HG03432 (cell line): ENCODE results near the gene C2CD4C.
"Not testable (repeated sequence)": the region's sequence is repeated elsewhere in the genome, so short reads cannot be mapped to it uniquely, and the experiment has no call there.

Source experiments
- ATAC-seq: cut with Tn5 transposase; IDR thresholded peaks from one replicate; pipeline ENCODE4 v1.9.1; 2021; ENCODE audit warnings: mild to moderate bottlenecking, moderate library complexity; ENCODE audit not compliant: unreplicated experiment

Gene C2CD4C, protein sequence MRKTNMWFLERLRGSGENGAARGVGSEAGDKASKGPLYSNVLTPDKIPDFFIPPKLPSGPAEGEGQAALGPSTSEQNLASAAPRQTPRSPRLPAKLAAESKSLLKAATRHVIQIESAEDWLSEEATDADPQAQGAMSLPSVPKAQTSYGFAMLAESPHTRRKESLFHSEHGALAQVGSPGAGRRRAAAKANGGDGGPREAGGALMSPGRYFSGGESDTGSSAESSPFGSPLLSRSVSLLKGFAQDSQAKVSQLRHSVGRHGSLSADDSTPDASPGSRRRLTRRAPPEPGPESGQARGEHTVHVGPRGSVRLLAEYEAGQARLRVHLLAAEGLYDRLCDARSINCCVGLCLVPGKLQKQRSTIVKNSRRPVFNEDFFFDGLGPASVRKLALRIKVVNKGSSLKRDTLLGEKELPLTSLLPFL

DNA sequence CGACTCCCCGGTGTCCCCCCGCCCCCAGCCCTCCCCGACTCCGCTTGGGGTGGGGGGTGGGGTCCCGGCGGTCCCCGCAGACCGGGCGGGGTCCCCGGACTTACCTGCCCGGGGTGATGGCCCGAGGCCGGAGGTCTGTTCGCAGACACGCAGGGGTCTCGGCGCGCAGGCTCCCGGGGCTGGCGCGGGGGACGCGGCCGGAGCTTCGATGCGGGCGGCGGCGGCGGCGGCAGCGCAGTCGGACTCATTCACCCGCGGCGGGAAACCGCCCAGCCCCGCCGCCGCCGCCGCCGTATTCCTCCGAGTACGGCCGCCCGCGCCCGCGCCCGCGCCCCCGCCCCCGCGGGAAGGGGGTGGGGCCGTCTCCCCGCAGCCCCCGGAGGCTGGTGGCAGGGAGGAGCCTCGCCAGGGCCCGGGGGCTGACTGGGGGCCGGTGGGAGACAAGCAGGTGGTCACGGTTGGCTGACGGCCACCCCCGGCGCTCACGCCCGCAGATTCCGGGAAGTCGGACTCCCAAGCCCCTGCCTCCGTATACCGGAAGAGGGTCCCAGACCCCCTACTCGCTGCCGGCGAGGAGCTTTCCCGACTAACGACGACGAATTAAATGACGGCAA lies at the start of gene C2CD4C:
C2CD4C (minus strand) TSS at position 246 of the 614 bp plus-strand sequence. CDS start 786 bp downstream, outside the sequence.
- ATAC-seq: no peak

DNA sequence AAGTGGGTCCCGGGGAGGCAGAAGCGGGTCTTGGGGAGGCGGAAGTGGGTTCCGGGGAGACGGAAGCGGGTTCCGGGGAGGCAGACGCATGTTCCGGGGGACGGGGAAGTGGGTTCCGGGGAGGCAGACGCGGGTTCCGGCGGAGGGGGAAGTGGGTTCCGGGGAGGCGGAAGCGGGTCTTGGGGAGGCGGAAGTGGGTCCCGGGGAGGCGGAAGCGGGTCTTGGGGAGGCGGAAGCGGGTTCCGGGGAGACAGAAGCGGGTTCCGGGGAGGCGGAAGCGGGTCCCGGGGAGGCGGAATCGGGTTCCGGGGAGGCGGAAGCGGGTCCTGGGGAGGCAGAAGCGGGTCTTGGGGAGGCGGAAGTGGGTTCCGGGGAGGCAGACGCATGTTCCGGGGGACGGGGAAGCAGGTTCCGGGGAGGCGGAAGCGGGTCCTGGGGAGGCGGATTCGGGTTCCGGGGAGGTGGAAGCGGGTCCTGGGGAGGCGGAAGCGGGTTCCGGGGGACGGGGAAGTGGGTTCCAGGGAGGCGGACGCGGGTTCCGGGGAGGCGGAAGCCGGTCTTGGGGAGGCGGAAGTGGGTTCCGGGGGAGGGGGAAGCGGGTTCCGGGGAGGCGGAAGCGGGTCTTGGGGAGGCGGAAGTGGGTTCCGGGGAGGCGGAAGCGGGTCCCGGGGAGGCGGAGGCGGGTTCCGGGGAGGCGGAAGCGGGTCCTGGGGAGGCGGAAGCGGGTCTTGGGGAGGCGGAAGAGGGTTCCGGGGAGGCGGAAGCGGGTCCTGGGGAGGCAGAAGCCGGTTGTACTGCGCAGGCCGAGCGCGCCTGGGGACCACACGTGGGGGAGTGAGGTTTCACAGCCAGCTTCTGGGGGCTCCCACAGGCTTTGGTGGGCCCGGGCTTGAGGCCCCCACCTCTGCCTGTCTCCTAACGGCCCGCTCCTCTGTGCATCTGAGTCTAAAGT lies 49.4 kb upstream of the C2CD4C start:
- ATAC-seq: no peak

DNA sequence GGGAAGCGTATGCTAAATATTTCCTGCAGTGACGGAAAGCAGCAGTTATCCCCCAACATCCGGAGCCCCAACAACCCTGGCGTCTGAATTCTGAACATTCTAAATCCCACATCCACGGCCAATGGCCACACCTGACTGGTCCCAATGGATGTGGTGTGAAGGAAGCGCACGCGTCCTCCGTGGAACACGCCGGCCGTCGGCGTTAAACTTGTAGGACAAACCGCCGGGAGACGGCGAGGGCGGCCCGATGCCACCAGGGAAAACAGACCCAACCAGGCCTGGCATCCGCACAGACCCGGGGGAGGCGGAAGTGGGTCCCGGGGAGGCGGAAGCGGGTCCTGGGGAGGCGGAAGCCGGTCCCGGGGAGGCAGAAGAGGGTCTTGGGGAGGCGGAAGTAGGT lies 48.7 kb upstream of the C2CD4C start:
- no peak for ATAC-seq

DNA sequence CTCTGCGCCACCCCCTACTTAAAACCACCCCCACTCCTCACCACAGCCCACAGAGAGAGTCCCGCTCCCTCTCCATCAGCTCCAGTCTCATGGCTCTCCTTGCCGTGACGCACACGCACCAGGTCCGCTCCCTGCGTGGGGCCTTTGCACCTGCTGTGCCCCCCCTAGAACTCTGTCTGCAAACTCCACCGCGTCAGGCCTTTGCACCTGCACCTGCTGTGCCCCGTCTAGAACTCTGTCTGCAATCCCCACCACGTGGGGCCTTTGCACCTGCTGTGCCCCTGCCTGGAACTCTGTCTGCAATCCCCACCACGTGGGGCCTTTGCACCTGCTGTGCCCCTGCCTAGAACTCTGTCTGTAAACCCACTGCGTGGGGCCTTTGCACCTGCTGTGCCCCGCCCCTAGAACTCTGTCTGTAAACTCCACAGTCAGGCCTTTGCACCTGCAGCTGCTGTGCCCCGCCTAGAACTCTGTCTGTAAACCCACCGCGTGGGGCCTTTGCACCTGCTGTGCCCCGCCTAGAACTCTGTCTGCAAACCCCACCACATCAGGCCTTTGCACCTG lies 47.7 kb upstream of the C2CD4C start:
- ATAC-seq: no peak

DNA sequence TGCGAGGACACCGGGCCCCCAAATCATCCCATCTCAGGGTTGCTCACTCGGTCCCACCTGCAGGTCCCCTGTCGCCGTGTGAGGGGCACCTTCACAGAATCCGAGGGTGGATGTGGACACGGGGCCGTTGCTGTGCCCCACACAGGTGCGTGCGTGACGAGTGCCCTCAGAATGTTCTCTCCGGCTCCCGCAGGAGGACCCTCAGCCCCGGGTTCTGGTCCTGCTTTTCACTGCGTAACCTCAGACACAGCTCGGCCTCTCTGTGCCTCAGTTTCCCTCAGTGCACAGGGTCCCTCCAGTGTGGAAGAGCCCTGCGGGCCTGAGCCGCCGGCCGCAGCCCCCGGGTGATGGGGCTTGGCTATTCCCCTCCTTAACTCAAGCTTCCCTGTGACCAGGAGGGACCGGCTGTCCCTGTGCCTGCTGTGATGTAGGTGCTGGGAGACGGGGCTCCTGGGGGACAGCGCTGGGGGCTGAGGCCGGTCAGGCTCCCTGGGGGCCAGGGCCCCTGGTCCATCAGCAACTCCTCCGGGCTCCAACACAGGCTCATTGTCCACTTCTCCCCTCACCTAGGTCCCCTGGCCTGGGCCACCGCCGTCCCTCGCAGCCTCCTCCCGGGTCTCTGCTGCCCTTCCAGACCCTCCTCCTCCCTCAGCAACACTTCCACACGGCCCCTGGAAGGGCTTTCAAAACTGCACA lies 47.1 kb upstream of the C2CD4C start:
- ATAC-seq: no peak

DNA sequence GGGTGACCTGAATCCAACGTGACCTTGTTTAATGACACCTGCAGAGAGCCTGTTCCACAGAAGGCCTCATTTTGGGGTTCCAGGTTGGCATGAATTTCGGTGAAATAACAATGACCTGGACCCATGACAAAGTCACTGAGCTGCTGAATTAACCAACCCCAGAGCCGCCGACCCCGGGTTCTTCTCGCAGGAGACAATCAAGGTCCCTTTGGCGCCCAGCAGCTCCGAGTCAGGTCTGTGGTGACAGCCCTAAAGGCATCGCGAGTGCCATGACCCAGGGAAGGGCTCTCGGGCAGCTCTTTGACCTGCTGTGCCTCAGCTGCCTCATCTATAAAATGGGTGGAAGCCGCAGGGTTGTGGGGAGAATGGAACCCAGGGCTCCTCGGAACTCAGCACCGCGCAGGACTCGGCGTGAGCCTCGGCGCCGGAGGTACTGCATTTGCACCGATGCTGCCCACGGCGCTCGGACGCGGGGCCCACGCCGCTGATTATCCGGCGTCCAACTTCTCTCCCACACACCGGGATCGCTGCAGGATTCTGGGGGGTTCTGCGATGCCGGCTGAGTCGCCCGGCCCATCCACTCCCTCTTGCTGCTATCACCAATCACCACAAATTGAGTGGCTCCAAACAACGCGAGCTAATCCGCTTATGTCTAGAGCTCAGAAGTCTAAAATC lies 46.2 kb upstream of the C2CD4C start:
- no peak for ATAC-seq

DNA sequence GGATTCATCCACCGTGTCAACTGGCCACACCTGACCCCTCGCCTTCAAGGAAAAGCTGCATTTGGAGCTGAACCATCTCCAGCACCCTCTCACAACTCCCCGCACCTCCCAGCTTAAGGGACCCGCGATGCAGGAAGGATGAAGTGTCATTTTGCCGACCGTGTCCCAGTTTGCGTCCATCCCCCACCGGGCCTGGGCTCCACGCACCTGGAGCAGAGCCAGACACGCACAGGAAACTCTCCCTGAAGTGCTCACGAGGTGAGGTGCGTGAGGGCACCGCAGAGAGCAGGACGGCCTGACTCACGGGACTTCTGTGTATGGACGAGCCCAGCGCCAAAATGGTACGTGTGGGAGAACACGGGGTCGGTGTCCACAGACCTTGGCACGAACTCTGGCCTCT lies 44.7 kb upstream of the C2CD4C start:
- no peak for ATAC-seq

DNA sequence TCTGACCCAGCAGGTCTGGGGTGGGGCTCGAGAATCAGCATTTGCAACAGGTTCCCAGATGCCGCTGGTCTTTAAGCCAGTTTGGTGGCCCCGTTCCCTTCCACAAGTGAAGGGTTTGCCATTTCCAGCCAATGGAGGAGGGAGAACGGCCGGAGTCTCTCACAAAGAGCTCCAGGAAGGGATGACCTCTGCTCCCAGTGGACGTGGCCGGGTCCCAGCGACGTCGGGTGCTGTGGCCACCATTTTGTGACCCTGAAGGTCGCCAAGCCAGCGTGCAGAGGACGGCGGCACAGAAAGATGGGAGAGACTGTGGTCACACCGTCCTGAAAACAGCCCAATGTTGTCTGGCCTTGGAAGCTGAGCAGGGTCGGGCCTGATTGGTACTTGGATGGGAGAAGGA lies 43.9 kb upstream of the C2CD4C start:
- no peak for ATAC-seq

DNA sequence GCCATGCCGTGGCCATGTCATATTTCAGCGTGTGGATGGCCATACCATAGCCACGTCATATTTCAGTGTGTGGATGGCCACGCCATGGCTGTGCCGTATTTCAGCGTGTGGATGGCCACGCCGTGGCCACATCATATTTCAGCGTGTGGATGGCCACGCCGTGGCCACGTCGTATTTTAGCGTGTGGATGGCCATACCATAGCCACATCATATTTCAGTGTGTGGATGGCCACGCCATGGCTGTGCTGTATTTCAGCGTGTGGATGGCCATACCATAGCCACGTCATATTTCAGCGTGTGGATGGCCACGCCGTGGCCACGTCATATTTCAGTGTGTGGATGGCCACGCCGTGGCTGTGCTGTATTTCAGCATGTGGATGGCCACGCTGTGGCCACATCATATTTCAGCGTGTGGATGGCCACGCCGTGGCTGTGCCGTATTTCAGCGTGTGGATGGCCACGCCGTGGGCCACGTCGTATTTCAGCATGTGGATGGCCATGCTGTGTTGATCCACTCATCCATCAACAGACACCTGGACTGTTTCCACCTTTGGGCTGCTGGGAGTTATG lies 42.0 kb upstream of the C2CD4C start:
- not testable (repeated sequence) for ATAC-seq

DNA sequence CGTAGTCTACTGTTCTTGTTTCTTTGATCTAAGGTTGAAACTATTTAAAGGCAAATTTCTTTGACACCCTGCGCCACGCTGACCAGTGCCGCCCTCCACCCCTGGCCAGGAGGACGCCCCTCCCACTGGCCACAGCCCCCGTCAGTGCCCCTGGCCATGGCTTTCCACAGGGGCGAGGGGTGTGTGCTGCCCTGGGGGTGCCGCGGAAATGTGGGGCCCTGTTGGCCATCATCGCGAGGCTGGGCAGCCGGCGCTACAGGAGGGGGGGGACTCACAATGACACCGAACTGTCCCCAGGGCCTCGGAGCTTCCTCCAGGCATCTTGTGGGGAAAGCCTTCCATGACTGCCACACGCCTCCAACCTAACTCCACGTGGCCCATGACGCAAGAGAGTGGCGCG lies 41.0 kb upstream of the C2CD4C start:
- no peak for ATAC-seq

DNA sequence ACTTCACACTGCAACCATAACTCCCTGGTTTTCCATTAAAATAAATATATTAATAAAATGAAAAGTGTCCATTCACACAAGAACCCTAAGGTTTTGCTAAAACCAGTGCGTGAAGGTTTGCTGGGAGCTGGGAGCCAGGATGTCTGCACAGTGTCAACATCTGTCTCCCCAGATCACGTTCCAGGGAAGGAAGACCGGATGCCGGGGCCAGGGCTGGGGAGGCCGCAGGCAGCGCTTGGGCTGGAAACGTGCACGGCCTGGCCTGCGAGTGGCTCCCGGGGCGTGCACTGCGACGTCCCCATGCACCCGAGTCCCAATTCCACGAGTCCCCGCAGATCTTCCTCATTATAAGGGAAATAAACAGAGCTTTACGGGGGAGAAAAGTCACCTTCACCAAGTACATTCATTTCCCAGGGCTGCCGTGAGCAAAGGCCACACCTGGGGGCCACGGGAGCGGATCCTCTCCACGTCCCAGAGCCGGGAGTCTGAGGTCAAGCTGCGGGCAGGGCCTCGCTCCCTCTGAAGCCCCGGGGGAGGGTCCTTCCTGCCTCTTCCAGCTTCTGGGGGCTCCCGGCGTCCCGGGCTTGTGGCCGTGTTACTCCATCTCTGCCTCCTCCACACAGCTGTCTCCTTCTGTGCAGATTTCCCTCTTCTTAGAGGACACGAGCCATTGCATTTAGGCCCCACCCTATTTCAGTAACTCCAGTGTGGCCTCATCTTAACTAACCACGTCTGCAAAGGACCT lies 39.0 kb upstream of the C2CD4C start:
- ATAC-seq: no peak

DNA sequence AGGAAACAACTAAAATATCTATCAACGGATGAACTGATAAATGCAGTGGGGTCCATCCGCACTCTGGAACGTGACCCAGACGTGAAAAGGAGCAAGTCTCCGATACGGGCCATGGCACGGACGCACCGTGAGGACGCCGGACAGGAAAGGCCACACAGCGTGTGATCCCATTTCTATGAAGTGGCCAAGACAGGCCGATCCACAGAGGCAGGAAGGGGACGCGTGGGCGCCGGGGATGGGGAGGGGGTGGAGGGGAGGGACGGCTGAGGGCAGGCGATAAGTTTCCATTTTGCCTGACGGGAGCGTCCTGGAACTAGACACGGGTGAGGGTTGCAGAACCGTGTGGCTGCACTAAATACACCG lies 38.1 kb upstream of the C2CD4C start:
- no peak for ATAC-seq

DNA sequence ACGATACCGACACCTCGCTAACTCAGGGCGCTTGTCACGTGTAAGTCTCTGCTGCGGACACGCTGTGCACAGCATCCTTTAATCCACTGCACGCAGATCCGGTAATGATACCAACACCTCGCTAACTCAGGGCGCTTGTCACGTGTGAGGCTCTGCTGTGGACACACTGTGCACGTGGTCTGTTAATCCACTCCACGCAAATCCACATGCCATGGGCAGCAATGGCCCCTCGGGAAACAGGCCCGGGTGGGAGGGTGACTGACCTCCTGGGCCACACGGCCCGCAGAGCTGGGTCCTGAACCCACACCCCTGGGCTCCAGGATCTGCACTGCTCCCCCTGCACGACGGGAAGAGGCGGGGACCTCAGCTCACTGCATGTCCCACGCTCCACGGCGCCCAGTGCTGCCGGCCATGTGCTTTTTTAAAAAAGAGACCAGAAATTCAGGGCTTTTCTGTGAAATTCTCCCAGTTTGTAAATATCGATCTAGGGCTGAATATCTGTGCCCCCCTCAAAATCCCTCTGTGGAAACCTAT lies 35.8 kb upstream of the C2CD4C start:
- no peak for ATAC-seq

DNA sequence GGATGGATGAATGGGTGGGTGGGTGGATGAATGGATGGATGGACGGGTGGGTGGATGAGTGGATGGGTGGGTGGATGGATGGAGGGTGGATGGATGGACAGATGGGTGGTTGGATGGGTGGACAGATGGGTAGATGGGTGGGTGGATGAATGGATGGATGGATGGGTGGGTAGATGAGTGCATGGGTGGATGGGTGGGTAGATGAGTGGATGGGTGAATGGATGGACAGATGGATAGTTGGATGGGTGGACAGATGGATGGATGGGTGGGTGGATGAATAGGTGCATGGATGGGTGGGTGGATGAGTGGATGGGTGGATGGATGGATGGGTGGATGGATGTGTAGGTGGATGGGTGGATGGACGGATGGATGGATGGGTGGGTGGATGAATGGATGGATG lies 34.1 kb upstream of the C2CD4C start:
- ATAC-seq: no peak

DNA sequence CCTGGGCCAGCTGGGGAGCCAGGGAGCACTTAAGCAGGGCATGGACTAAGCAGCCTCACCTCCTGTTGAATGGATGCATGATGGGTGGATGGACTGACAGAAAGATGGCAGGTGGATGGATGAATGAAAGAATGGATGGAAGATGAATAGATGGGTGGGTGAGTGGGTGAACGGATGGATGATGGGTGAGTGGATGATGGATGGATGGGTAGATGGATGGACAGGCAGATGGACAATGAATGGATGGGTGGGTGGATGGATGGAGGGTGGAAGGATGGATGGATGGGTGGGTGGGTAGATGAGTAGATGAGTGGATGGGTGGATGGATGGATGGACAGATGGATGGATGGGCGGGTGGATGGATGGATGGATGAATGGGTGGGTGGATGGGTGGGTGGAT lies 33.1 kb upstream of the C2CD4C start:
- no peak for ATAC-seq

DNA sequence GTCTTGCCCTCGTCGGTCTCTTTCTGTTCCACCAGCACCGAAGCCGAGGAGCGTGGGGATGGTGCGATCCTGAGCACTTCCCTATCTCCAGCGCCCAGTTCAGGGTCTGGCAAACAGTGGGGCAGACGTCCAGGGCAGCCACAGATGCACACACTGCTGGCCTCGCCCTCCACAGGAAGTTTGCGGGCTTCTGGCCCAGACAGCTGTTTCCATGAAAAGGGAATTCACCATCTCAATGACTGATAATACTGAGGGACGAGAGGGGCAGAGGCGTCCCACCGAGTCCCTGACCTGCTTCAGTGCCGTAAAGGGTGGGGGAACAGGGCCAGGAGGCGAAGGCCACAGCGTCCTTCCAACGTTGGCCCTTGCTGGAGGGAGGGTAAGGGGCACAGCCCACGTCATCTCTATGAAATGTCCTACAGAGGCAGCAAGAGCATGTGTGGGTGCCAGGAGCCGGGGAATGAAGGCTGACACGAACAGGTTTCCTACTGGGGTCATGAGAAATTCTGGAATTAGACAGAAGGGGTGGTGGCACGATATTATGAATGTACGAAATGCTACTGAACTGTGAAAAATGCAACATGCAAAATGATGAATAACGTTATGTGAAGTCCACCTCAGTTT lies 32.4 kb upstream of the C2CD4C start:
- no peak for ATAC-seq

DNA sequence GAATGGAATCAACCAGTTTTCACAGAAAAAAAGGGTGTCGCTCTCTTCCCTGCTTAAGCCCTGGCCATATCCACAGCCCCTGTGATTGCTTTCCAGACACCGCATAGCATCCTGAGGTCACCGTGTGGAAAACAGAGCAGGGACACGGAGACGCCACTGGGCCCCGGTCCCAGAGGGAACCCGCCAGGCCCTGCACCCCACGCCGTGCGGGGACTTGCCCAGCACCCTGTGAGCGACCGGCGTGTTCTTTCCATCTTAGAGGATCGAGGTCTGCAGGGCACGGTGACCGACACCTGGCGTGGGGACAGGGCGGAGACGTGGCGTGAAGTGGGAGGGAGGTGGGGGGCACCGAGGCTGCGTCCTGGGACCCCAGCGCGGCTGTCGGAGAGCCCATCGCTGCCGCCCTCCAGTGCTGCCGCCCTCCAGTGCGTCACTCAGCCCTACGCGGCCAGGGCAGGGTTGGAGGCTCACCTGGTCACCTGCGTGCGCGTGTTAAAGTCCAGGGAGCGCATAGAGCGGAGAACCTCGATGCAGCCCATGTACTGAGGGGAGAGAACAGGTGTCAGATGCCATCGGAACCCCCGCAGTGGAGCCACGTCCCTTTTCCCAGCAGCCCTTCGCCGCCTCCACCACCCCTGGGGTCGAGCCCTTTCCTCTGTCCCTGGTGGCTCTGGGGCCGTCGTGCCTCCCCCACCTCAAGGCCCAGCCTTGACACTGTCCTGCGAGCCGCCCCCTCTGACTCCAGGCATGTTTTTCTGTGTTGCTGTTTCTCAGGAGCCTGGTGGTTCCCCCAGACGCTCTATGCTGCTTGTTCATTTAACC lies 31.7 kb upstream of the C2CD4C start:
- no peak for ATAC-seq
